ENCODE measurements around the gene SNAPC1. TPM values are rescaled to one million over a fixed set of nuclear protein-coding genes. Genes with fewer than 3 reads are reported as not detected.
A peak's percentile ranks its signal among the peaks of the same experiment; 100 is the strongest.

SNAPC1 gene
- total RNA-seq, 1 donor from 2014 or later: 17.1 TPM

DNA sequence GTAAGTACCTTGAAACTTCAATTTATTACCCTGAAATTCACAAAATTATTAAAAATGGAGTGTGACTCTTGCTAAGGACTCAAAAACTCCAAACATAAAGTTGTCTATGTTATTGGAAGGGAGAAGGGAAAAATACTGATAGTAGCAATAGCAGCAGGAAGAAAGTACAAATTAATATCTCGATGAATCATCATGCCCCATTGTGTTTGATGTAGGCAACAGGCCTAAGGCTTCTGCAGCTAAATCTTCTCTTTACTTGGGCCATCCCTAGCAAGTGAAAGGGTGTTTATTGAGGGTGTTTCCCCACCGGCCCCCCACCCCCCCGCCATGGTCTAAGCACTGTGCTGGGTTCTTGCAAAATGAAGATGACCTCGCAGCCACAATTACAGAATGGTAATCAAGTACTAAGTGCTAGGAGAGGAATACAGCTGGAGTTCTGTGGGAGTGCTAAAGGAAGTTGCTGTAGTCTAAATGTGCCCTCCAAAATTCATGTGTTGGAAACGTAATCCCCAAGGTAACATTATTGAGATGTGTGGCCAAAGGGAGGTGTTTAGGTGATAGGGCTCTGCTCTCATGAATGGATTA is 76.5 kb downstream of the SNAPC1 start:
- no peaks in the 10 kb centered on the region for H3K27me3 ChIP-seq (ENCODE audit: control insufficient read depth, insufficient read depth, low read length)
- DNase-seq (ENCODE audit: low read depth) (peak; percentile 33), FAIRE-seq (no peak)
- no peak overlapping the region for H3K4me3 ChIP-seq (ENCODE audit: low read depth, low read length)
- no peaks in the 10 kb centered on the region for H3K36me3 ChIP-seq (ENCODE audit: control insufficient read depth, insufficient read depth, low read length)
- TF ChIP-seq CTCF (IDR thresholded peaks at IDR 0.05; ENCODE audit: insufficient read depth, low read length, severe bottlenecking): no peak

GRCh38 chr14:61839507-61839906 is 77.3 kb downstream of the SNAPC1 start:
- no peak for TF ChIP-seq CTCF (IDR thresholded peaks at IDR 0.05; ENCODE audit: insufficient read depth, low read length, severe bottlenecking)
- no peak for DNase-seq (ENCODE audit: low read depth)
- no peak for FAIRE-seq

GRCh38 chr14:61841145-61841544 is 78.9 kb downstream of the SNAPC1 start:
- H3K27me3 ChIP-seq (ENCODE audit: control insufficient read depth, insufficient read depth, low read length): no peaks in the 10 kb centered on the region
- FAIRE-seq (no peak), DNase-seq (ENCODE audit: low read depth) (no peak)
- TF ChIP-seq CTCF (IDR thresholded peaks at IDR 0.05; ENCODE audit: insufficient read depth, low read length, severe bottlenecking): no peak
- H3K36me3 ChIP-seq (ENCODE audit: control insufficient read depth, insufficient read depth, low read length): no peaks in the 10 kb centered on the region
- H3K4me3 ChIP-seq (ENCODE audit: low read depth, low read length): no peak overlapping the region

More at GRCh38 chr14:61839507-61839906, 77.3 kb downstream of the SNAPC1 start:
- no peaks in the 10 kb centered on the region for H3K27me3 ChIP-seq (ENCODE audit: control insufficient read depth, insufficient read depth, low read length)
- H3K36me3 ChIP-seq (ENCODE audit: control insufficient read depth, insufficient read depth, low read length): no peaks in the 10 kb centered on the region
- H3K4me3 ChIP-seq (ENCODE audit: low read depth, low read length): no peak overlapping the region

Other genes with a start within 250 kb of the SNAPC1 start
- 220 and 594 TPM in 2 replicates for gene HIF1A, start 66.9 kb upstream of the SNAPC1 start, total RNA-seq
- gene SYT16, start 50.3 kb downstream of the SNAPC1 start, total RNA-seq: under 0.01 and 0.13 TPM in 2 replicates